Measurements from ENCODE around the gene SLC2A10. TPM values are rescaled to one million over a fixed set of nuclear protein-coding genes. Genes with fewer than 3 reads are reported as not detected.

The SLC2A10 gene
- total and polyA plus RNA-seq, 2 experiments from 2014 or later, result 4.9 to 14.6 TPM

- TF ChIP-seq ZNF462 (CRISPR knock-in tag; IDR thresholded peaks at IDR 0.05), result no peak
- no peak for TF ChIP-seq REST (IDR thresholded peaks at IDR 0.05; ENCODE audit: unreplicated experiment)
These were observed 19.7 kb upstream of the SLC2A10 start (continued) for GRCh38 chr20:46689754-46690085.

- Mint-ChIP-seq H3K27ac (0 out of 2 replicates have a peak overlapping the region, but pooled peaks have one; percentile 47), H3K9me3 (no peaks in the 10 kb centered on the region; the same call in 2 of the 3 replicates), H3K36me3 (ENCODE audit: low read depth) (peaks cover 17% of the 10 kb centered on the region), H3K4me3 (peak overlapping the region; percentile 92), H3K4me1 (peaks cover 19% of the 10 kb centered on the region), H3K27me3 (ENCODE audit: insufficient read depth, low read depth, poor library complexity) (peaks cover 7% of the 10 kb centered on the region)
- H3K36me3 ChIP-seq (ENCODE audit: insufficient read depth), result peaks cover 9% of the 10 kb centered on the region
- peaks cover 14% of the 10 kb centered on the region; the same call in 1 of the 2 replicates for H3K4me1 ChIP-seq (ENCODE audit: insufficient read depth)
- peak overlapping the region; percentile 49 for H3K4me3 ChIP-seq
- ATAC-seq (no peak), DNase-seq (ENCODE audit: low spot score) (no peak)
- peaks cover 34% of the 10 kb centered on the region for H3K79me2 ChIP-seq (replicated peaks; ENCODE audit: insufficient read depth)
- H3F3A ChIP-seq (replicated peaks; ENCODE audit: low read depth), result no peaks in the 10 kb centered on the region
- H3K4me2 ChIP-seq, result peak overlapping the region; percentile 72
- H2AFZ ChIP-seq, result no peak overlapping the region
- no peaks in the 10 kb centered on the region for H3K9me2 ChIP-seq (ENCODE audit: insufficient read depth)
- H3K27me3 ChIP-seq (ENCODE audit: insufficient read depth), result no peaks in the 10 kb centered on the region
- H3K27ac ChIP-seq (ENCODE audit: low read depth), result no peak overlapping the region
- H4K20me1 ChIP-seq (replicated peaks; ENCODE audit: insufficient read depth), result no peaks in the 10 kb centered on the region
- TF ChIP-seq EZH2 (IDR thresholded peaks at IDR 0.05; ENCODE audit: low read depth, unreplicated experiment) (no peak), NANOG (IDR thresholded peaks at IDR 0.05; ENCODE audit: borderline replicate concordance) (no peak), EZH2phosphoT487 (IDR thresholded peaks at IDR 0.05; ENCODE audit: unreplicated experiment) (no peak), ZNF114 (CRISPR knock-in tag; IDR thresholded peaks at IDR 0.05) (no peak), POLR2AphosphoS5 (IDR thresholded peaks at IDR 0.05; ENCODE audit: low read depth) (no peak), STAT1 (IDR thresholded peaks at IDR 0.05; ENCODE audit: unreplicated experiment) (no peak)
These were observed 19.0 kb upstream of the SLC2A10 start for GRCh38 chr20:46690219-46691106.

Data from GM23338 (cell line).